ENCODE data around the gene ATXN7L1. TPM values are rescaled to one million over a fixed set of nuclear protein-coding genes. Genes with fewer than 3 reads are reported as not detected.

The ATXN7L1 gene
- total and polyA plus RNA-seq, 2 of the 8 experiments (the other 6 are each of a cell fraction or from before 2014, with no cell fraction given): 14.3 to 34.0 TPM

- no peak overlapping the region for H2BK120ac ChIP-seq (replicated peaks; ENCODE audit: low read depth, low read length)
- H3K18ac ChIP-seq (ENCODE audit: extremely low read depth, low read length): no peak overlapping the region
- H3K79me1 ChIP-seq (ENCODE audit: low read depth, low read length): no peaks in the 10 kb centered on the region; the same call in 1 of the 2 replicates
- H3K14ac ChIP-seq (ENCODE audit: insufficient read length): no peak overlapping the region
- TF ChIP-seq EGR1 (IDR thresholded peaks at IDR 0.05; ENCODE audit: borderline replicate concordance, low read depth, low read length) (no peak), ATF3 (IDR thresholded peaks at IDR 0.05; ENCODE audit: insufficient read depth, low read depth, low read length) (no peak), MAFK (IDR thresholded peaks at IDR 0.05; ENCODE audit: low read depth, low read length) (no peak), USF2 (IDR thresholded peaks at IDR 0.05; ENCODE audit: low read length) (no peak), SP2 (IDR thresholded peaks at IDR 0.05; ENCODE audit: low read length) (no peak), FOSL1 (IDR thresholded peaks at IDR 0.05; ENCODE audit: insufficient read depth, low read depth, low read length) (no peak), TBP (IDR thresholded peaks at IDR 0.05; ENCODE audit: low read depth, low read length) (no peak)
- FAIRE-seq: no peak
- H3K9ac ChIP-seq (replicated peaks in 1 of 4; ENCODE audit: extremely low read depth in 1 of 4, low read depth in 3 of 4, low read length in 3 of 4): no peak overlapping the region
- no peaks in the 10 kb centered on the region; a peak in 1 of 4 replicates for H3K79me2 ChIP-seq (ENCODE audit: control insufficient read depth in 1 of 2, insufficient read depth in 2 of 2, low read length in 2 of 2)
- H3K4me2 ChIP-seq (ENCODE audit: insufficient read depth in 1 of 2, low read depth in 2 of 2, low read length in 2 of 2): no peak overlapping the region
- no peak overlapping the region for H2AFZ ChIP-seq (ENCODE audit: low read length)
- peaks cover 5 to 7% of the 10 kb centered on the region in 2 experiments for H4K20me1 ChIP-seq (replicated peaks in 1 of 2; ENCODE audit: control insufficient read depth in 1 of 2, insufficient read depth in 2 of 2, low read length in 2 of 2)
- no peak overlapping the region for H4K5ac ChIP-seq (ENCODE audit: insufficient read length, low read depth, low read length)
- H3K27ac ChIP-seq (ENCODE audit: low read depth, low read length): no peak overlapping the region
- 93% methylated on average over 1 of the region's 1 CpG; no CpG with 5 or more reads in 1 of the 2 experiments for WGBS, 2 experiments (ENCODE audit: extremely low coverage in 1 of 2, insufficient coverage in 1 of 2, insufficient read length in 1 of 2, insufficient replicate concordance in 2 of 2, low coverage in 1 of 2, low lambda C conversion rate in 2 of 2, missing lambda C conversion rate in 1 of 2)
- ChIA-PET POLR2A (ENCODE audit: partially characterized antibody) (no interaction called here), CTCF (ENCODE audit: partially characterized antibody) (interaction anchor here (0.8 to 5.5 kb wide), 7 partner anchors 9 to 233 kb away, joined by 3 to 39 read pairs (median 4); no protein-coding TSS in a partner anchor)
- no peak overlapping the region for H3K23ac ChIP-seq (ENCODE audit: insufficient read length)
- DNase-seq (ENCODE audit: low read depth in 1 of 2, low spot score in 2 of 2): no peak
- no peak overlapping the region for H2AK5ac ChIP-seq (ENCODE audit: low read depth, low read length)
- H3K27me3 ChIP-seq (replicated peaks in 1 of 4; ENCODE audit: control insufficient read depth in 3 of 4, extremely low read depth in 1 of 4, insufficient read depth in 3 of 4, low read length in 3 of 4): no peaks in the 10 kb centered on the region
- no peak overlapping the region for H3K4me3 ChIP-seq (ENCODE audit: extremely low read depth in 1 of 4, insufficient read depth in 2 of 4, low read depth in 3 of 4, low read length in 4 of 4)
- H2BK20ac ChIP-seq (ENCODE audit: low read length): no peak overlapping the region
- H3K9me3 ChIP-seq (ENCODE audit: insufficient read depth in 2 of 2, low read depth in 1 of 2, low read length in 1 of 2): no peaks in the 10 kb centered on the region
- peaks cover 6 to 14% (median 9%) of the 10 kb centered on the region in 4 experiments; a peak in 5 of 7 replicates for H3K4me1 ChIP-seq (replicated peaks in 1 of 4; ENCODE audit: control insufficient read depth in 3 of 4, insufficient read depth in 4 of 4, low read length in 3 of 4)
- no peak overlapping the region for H3K4ac ChIP-seq (replicated peaks; ENCODE audit: insufficient read length, low read depth, low read length)
- no peak overlapping the region for H2BK15ac ChIP-seq (ENCODE audit: low read length)
- no peak overlapping the region for H4K8ac ChIP-seq (ENCODE audit: extremely low read depth, insufficient read depth, low read length)
- no peak overlapping the region for H3K56ac ChIP-seq (replicated peaks; ENCODE audit: insufficient read length, low read depth, low read length)
- no peaks in the 10 kb centered on the region for H3K23me2 ChIP-seq (ENCODE audit: low read depth, low read length)
- H3K36me3 ChIP-seq (ENCODE audit: control insufficient read depth in 2 of 4, insufficient read depth in 4 of 4, low read length in 3 of 4): no peaks in the 10 kb centered on the region; a peak in 1 of 8 replicates
- no peak overlapping the region for H2BK12ac ChIP-seq (ENCODE audit: low read depth, low read length)
- no peak overlapping the region for H4K91ac ChIP-seq (replicated peaks; ENCODE audit: insufficient read length, low read length)
- H2BK5ac ChIP-seq (ENCODE audit: low read depth, low read length): no peak overlapping the region
Measured at GRCh38 chr7:105808209-105808608, 68.2 kb downstream of the ATXN7L1 start.

All from H1 (cell line).